GM21447 (cell line): ENCODE results near the gene PRKAG2.
"Not testable (repeated sequence)": the region's sequence is repeated elsewhere in the genome, so short reads cannot be mapped to it uniquely, and the experiment has no call there.

Experiments
- ATAC-seq: cut with Tn5 transposase; IDR thresholded peaks from one replicate; pipeline ENCODE4 v1.9.1; 2021; ENCODE audit not compliant: unreplicated experiment

PRKAG2 gene

DNA sequence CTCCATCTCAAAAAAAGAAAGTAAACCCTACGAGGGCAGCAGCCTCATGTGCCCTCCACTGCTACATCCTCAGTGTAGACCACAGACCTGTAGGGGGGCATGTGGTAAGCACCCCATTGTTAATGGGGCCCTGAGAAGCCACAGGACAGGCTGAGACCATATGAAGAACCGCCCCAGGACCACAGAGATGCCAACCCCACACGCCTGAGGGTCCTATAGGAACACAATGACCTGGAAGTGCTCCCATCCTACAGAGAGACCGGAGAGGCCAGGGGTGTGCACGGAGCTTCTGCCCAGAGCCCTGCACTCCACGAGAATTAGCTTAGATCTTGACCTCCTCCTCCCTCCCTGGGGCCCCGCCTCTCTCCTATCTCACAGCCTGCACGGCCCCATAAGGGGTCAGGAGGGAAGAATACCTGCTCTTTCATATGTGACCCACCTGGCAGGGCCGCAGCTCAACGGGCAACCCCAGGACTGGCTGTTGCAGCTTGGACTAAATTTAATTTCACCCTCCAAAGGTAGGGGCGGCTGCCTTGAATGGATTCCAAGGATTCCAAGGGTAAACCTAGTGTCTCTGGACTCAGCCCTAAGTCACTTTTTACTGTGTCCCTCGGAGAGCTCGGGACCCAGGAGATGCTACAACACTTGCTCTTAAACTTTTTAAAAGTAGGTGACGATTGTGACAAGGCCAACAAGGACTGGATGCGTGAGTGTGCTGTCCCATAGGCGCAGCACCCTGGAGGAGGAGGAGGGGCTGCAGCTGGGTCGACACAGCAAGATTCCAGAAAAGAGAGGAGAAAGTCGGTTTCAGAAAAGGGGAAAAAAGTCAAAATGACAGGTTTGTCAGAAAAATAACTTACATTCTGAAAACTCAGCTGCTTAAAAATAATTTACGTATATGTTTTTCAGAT, 24.2 kb downstream of the PRKAG2 start:
- ATAC-seq = no peak

GRCh38 chr7:151851782-151852181, 25.1 kb downstream of the PRKAG2 start:
- ATAC-seq = peak; percentile 33

DNA sequence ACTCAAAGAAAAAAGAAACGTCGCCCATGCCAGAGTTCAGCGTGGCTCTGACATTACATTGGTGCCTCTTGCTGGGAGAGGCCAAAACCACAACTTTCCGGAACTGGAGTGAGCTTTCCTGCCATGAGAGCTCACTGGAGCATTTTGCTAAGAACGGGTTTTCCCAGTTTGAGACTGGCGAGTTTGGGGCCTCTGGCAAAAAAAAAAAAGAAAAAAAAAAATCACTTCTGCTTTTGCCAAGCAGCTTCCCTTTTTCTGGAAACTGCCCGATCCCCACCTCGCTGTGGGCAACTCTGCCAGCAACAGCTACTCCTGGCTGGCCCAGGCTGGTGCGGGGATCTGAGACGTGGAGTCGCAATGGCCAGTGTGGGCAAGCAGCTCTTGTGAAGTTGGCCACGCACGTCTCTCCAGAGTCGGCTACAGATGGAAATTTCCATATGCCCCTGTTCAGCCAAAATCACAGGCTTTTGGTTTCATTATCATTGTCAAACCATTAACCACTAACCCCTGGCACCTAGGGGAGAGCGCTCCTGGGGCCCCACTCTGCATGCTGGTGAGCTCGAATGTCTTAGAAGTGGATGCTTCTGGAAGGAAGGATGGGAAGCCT, 25.7 kb downstream of the PRKAG2 start:
- ATAC-seq = peak; percentile 66

DNA sequence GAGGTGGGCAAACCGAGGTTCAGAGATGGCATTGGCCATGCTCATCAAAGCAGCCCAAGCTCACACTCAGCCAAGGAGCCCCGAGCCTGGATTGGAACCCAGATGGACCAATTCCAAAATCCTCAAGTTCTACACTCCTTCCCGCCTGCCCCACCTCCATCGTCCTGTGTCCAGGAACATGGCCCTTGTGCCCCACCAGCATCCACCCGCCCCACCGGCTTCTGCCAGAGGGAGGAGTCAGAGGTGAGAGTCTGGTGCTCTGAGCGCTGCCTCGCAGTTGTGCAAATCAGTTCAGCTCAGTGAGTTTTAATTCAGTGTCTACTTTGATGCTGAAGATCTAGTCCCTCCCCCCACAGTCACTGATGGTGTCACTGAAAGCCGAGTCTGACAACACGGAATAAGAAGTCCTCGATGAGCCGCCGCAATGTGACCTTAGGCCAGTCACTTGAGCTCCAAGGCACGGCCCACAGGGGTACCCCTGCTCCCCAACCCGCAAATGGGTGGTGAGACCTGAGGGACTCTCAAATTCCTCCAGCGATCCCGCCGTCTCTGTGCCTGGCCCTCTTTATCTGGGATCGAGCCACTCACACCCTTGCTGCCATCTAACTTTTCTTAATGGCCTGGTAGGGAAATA, 26.3 kb downstream of the PRKAG2 start:
- no peak for ATAC-seq

GRCh38 chr7:151849879-151850260, 27.0 kb downstream of the PRKAG2 start:
- no peak for ATAC-seq

DNA sequence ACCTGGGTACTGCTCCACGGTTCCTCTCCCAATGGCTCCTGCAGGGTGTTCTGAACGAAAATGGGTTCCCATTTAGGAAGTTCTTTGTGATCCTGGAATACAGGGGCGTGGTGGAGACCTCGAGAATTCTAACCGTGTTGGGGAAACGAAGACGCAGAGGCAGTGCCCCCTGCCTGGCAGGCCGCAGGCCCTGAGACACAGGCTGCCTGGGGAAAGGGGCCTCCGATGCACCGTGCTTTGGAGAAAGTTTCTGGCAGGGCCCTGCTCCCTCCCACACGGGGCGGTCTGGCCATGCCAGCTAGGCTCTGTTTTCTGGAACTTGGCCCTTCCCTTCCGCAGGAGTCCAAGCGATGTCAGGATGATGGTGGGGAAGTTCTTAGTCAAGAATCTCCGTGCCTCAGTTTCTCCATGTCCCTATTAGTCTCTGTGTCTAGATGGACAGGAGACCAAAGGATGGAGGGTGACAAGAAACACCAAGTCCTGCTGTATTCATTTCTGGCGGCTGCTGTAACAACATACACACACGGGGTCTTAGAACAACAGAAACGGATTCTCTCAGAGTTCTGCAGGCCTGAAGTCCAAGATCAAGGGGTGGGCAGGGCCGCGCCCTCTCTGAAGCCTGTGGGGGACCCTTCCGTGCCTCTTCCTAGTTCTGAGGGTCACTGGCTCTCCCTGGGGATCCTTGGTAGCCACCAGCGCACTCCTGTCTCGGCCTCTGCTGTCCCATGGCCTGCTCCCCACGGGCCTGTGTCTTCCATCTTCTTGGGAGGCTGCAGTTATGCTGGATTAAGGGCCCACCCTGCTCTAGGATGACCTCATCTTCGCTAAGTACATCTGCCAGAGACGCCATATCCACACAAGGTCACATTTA, 27.7 kb downstream of the PRKAG2 start:
- ATAC-seq = no peak

DNA sequence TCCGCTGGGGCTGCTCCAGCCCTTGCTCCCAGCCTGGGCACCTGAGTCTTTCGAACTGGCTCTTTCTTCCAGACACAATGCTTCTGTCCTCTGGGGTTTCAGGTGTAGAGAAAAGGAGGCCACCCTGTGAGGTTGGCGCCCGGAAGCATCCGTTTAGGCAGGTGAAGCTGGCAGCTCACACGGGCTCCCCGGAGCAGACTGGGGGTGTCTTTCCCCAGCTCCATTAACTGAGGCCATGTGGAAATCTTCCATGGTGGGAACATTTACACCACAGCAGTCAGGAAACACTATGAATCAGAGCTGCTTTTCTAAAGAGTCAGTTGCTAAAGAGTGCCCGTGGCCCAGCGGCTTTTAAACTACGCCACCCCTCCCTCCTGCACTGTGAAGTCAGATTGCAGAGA, 29.2 kb downstream of the PRKAG2 start:
- ATAC-seq = no peak

DNA sequence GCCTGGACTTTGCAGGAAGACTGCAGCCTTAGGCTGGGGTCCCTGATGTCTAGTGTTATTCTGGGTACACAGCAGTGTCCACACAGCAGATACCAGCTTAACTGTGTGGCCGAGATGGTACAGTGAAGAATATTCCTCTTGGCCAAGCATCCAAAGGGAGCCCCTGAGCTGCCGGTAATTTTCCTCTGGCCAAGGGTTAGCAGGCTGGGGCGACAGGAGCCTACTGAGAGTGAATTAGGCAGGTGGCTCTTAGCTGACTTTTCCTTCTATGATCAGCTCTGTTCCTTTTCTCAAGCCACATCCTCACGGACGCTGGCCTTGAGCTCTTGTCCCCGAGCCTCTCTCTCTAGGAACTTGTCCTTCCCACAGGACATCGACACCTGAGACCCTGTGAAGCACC, 29.8 kb downstream of the PRKAG2 start:
- ATAC-seq = no peak

DNA sequence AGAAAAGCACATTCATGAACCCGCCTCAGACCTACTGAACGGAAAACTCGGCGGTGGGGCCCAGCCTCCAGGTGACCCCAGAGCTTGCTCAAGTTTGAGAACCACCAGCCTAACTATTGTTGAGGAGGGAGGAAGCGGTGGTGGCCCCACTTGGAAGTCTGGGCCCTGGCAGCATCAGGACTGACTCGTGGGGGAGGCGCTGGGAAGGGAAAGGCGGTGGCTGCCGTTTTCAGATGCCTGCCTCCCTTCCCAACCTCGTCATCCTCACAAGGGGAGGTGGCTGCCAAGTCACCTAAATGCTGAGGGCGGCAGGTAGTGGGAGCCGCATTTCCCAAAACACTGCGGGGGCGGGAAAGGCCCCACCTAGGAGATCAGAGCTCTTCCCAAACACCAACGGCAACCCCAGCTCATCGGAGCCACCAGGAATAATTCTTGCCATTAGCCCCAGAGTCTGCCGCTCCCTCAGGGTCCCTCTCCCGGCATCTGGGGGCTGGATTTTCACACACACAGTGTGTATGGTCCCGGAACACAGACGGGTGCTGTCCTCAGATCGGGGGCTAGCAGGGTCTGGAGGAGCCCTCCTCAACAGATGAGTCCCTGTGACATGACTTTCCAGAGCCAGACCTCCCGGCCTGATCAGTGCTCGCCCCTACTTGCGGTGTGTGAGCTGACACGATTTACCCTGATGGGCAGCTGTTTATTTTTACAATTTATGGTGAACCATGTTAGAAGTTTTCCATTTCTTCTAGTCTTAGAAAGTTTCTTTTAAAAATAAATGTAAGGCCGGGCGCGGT, 31.3 kb downstream of the PRKAG2 start:
- no peak for ATAC-seq

- ATAC-seq = no peak
Observed at GRCh38 chr7:151844825-151845200, 32.1 kb downstream of the PRKAG2 start.

GRCh38 chr7:151844071-151844824, 32.7 kb downstream of the PRKAG2 start:
- ATAC-seq = no peak

GRCh38 chr7:151843181-151843580, 33.7 kb downstream of the PRKAG2 start:
- no peak for ATAC-seq

GRCh38 chr7:151841395-151842051, 35.4 kb downstream of the PRKAG2 start:
- ATAC-seq = not testable (repeated sequence)

GRCh38 chr7:151840088-151840910, 36.6 kb downstream of the PRKAG2 start:
- ATAC-seq = no peak

DNA sequence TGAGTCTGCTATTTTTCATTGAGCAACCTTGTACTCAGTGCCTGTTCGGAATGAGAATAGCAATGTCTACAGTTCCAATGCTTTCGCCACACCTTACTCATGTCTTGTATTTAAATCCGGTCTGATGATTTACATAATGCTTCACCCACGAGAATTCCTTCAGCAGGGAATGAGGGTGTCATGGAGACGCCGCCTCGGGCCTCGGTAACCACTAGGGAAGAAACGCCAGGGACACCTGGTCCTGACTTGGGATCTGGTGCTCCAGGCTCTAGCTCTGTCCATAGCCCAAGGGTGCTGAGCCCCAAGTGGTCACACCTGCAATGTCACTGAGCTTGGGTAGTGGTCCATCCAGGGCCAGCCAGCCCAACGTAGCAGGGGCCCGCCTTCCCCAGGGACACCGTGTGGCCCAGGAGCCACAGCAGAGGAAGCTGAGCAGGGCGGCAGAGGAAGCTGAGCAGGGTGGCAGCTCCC, 37.4 kb downstream of the PRKAG2 start:
- no peak for ATAC-seq

DNA sequence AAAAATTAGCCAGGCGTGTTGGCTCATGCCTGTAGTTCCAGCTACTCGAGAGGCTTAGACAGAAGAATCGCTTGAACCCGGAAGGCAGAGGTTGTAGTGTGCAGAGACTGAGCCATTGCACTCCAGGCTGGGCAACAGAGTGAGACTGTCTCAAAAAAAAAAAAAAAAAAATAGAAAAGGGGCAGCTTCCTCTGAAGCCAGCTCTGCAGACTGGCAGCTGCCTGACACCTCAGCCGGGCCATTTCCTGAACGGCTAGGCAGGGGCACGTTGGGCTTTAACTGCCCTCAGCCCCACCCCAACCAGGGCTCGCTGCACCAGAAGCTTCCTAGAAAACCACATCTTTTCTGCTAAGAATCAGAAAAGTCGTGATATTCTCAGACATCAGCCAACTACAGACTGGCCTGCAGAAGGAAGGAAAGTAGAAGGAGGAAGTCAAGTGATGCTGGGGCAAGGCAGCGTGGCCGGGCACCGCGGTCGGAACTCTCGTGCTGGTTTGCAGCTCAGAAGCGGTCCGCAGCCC, 38.0 kb downstream of the PRKAG2 start:
- peak; percentile 76 for ATAC-seq

- ATAC-seq = no peak
Observed at GRCh38 chr7:151838072-151838471, 38.8 kb downstream of the PRKAG2 start.
